RWPE2 (cell line): Measurements from ENCODE around the gene NUDT3.

Source experiments
- ATAC-seq: fragments of 200-7000 bp; cut with Tn5 transposase; 3 replicates; pipeline ENCODE4 v1.9.1; 2021; ENCODE audit warnings: low read depth
- DNase-seq: peaks from one replicate; pipeline ENCODE4 v3.0.0-alpha.2; 2020; ENCODE audit warnings: low spot score
- H3K27ac ChIP-seq: fragments of 450-650 bp; 2 replicates; pipeline ENCODE4 v1.5.1; 2017; ENCODE audit warnings: mild to moderate bottlenecking; ENCODE audit not compliant: poor library complexity, severe bottlenecking
- H3K27me3 ChIP-seq: fragments of 250-450 bp; sonication (Bioruptor Pico); 2 replicates; pipeline ENCODE4 v1.5.1; 2021; ENCODE audit warnings: mild to moderate bottlenecking, moderate library complexity; ENCODE audit not compliant: insufficient read depth, poor library complexity, severe bottlenecking
- H3K36me3 ChIP-seq: fragments of 250-450 bp; sonication (Bioruptor Pico); 2 replicates; pipeline ENCODE4 v1.5.1; 2020; ENCODE audit warnings: low read depth, mild to moderate bottlenecking, moderate library complexity
- H3K4me1 ChIP-seq: fragments of 250-450 bp; sonication (Bioruptor Pico); 2 replicates; pipeline ENCODE4 v1.5.1; 2021; ENCODE audit warnings: mild to moderate bottlenecking, moderate library complexity; ENCODE audit not compliant: insufficient read depth, poor library complexity, severe bottlenecking
- H3K4me3 ChIP-seq: fragments of 250-450 bp; sonication (Bioruptor Pico); 2 replicates; pipeline ENCODE4 v1.5.1; 2021; ENCODE audit warnings: mild to moderate bottlenecking, moderate library complexity; ENCODE audit not compliant: severe bottlenecking
- H3K9me3 ChIP-seq: fragments of 250-450 bp; sonication (Bioruptor Pico); 2 replicates; pipeline ENCODE4 v1.5.1; 2021; ENCODE audit warnings: mild to moderate bottlenecking, moderate library complexity; ENCODE audit not compliant: severe bottlenecking
- CTCF ChIP-seq: fragments of 450-650 bp; IDR thresholded peaks from one replicate; pipeline ENCODE4 v1.5.1; 2017; ENCODE audit warnings: mild to moderate bottlenecking, moderate library complexity; ENCODE audit not compliant: poor library complexity, severe bottlenecking

NUDT3 gene

DNA sequence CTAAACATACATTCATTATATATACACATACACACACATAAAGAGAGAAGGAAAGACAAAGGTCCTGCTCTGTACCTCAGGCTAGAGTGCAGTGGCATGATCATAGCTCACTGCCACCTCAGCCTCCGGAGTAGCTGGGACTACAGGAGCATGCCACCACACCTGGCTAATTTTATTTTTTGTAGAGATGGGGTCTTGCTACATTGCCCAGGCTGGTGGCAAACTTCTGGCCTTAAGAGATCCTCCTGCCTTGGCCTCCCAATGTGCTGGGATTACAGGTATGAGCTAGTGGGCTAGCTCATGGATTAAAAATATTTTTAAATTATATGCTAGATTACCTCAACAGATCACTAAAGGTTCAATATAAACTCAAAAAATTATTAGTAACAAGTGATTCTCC is 30.3 kb downstream of the NUDT3 start:
- TF ChIP-seq CTCF: no peak
- H3K36me3 ChIP-seq: no peaks in the 10 kb centered on the region
- no peak overlapping the region for H3K4me3 ChIP-seq
- ATAC-seq: no peak
- no peaks in the 10 kb centered on the region for H3K9me3 ChIP-seq
- no peak overlapping the region for H3K27ac ChIP-seq
- DNase-seq: no peak
- H3K27me3 ChIP-seq: no peaks in the 10 kb centered on the region
- H3K4me1 ChIP-seq: peaks cover 12% of the 10 kb centered on the region

GRCh38 chr6:34360556-34360955 is 31.9 kb downstream of the NUDT3 start:
- Histone ChIP-seq H3K4me3 (no peak overlapping the region), H3K27me3 (no peaks in the 10 kb centered on the region), H3K36me3 (no peaks in the 10 kb centered on the region), H3K27ac (no peak overlapping the region), H3K9me3 (no peaks in the 10 kb centered on the region), H3K4me1 (peaks cover 12% of the 10 kb centered on the region)
- no peak for TF ChIP-seq CTCF
- ATAC-seq: no peak
- no peak for DNase-seq

DNA sequence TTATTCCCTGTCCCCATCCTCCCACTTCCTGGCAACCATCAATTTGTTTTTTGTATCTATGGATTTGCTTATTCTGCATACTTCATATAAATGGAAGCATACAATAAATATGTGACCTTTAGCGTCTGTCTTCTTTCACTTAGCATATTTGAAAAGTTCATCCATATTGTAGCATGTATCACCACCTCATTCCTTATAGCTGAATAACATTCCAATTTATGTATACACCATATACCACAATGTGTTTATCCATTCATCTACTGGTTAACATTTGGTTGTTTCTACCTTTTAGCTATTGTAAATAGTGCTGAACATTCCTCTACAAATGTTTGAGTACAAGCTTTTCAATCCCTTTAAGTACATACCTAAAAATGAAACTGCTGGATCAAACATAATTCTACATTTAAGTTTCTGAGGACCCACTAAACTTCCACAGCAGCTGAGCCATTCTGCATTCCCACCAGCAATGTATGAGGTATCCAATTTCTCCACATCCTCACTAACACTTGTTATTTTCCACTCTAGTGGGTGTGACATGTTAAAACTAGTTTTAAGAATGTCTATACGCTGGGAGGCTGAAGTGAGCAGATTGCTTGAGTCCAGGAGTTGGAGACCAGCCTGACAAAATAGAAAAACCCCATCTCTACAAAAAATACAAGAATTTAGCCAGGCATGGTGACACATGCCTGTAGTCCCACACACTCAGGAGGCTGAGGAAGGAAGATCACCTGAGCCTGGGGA is 32.9 kb downstream of the NUDT3 start:
- H3K27ac ChIP-seq: peak overlapping the region; percentile 5
- no peaks in the 10 kb centered on the region for H3K27me3 ChIP-seq
- peaks cover 12% of the 10 kb centered on the region for H3K4me1 ChIP-seq
- TF ChIP-seq CTCF: no peak
- ATAC-seq (peak; percentile 44; the same call in 2 of the 3 replicates), DNase-seq (no peak)
- no peaks in the 10 kb centered on the region for H3K36me3 ChIP-seq
- H3K4me3 ChIP-seq: no peak overlapping the region
- no peaks in the 10 kb centered on the region for H3K9me3 ChIP-seq

GRCh38 chr6:34358389-34358905 is 34.0 kb downstream of the NUDT3 start:
- no peak for TF ChIP-seq CTCF
- Histone ChIP-seq H3K4me3 (no peak overlapping the region), H3K4me1 (peaks cover 12% of the 10 kb centered on the region), H3K27me3 (no peaks in the 10 kb centered on the region), H3K9me3 (no peaks in the 10 kb centered on the region), H3K36me3 (no peaks in the 10 kb centered on the region), H3K27ac (no peak overlapping the region)
- ATAC-seq (0 out of 3 replicates have a peak, but pooled peaks have one; percentile 46), DNase-seq (no peak)

GRCh38 chr6:34357937-34358336 is 34.5 kb downstream of the NUDT3 start:
- H3K4me3 ChIP-seq: no peak overlapping the region
- H3K4me1 ChIP-seq: peaks cover 12% of the 10 kb centered on the region
- TF ChIP-seq CTCF: no peak
- no peak for ATAC-seq
- H3K27me3 ChIP-seq: no peaks in the 10 kb centered on the region
- no peak for DNase-seq
- H3K27ac ChIP-seq: no peak overlapping the region
- H3K9me3 ChIP-seq: no peaks in the 10 kb centered on the region
- no peaks in the 10 kb centered on the region for H3K36me3 ChIP-seq
